Mammary epithelial cell (primary cell): ENCODE data around the gene TCIRG1.

Source experiments
- CTCF ChIP-seq, 2 donors: IDR thresholded peaks in 1 of 2; conservative IDR thresholded peaks in 1 of 2; 2 replicates each; pipeline ENCODE4 v1.5.1; 2011 to 2012; ENCODE audit warnings: inconsistent platforms in 2 of 2, low read length in 2 of 2, mild to moderate bottlenecking in 2 of 2, control low read depth in 1 of 2, low read depth in 1 of 2; ENCODE audit not compliant: insufficient read depth in 1 of 2; ENCODE audit errors: extremely low read depth in 1 of 2
- EZH2 ChIP-seq: IDR thresholded peaks from 2 replicates; pipeline ENCODE4 v1.6.1; 2012; ENCODE audit warnings: low read length, inconsistent platforms, borderline replicate concordance

- TF ChIP-seq EZH2 (no peak), CTCF (conservative IDR thresholded peaks at IDR 0.05 in 1 of 2, IDR thresholded peaks at IDR 0.05 in 1 of 2; ENCODE audit: extremely low read depth in 1 of 2, insufficient read depth in 1 of 2, low read depth in 1 of 2, low read length in 2 of 2) (no peak)
Measured at GRCh38 chr11:68043029-68043348, 4.2 kb downstream of the TCIRG1 start.
